GM12878 (cell line): ENCODE measurements around the gene RHCG. TPM values are rescaled to one million over a fixed set of nuclear protein-coding genes. Genes with fewer than 3 reads are reported as not detected.

Experiments used
- ATAC-seq: fragments of 200-7000 bp; cut with Tn5 transposase; 3 replicates; pipeline ENCODE4 v1.9.1; 2020; ENCODE audit warnings: mild to moderate bottlenecking, moderate library complexity
- BruUV-seq: library from RNA; stranded (reverse); fragments of 400-500 nt; replicated peaks from 2 replicates; lab custom pipeline; 2021; lab: Mats Ljungman, UMichigan
- CTCF ChIA-PET: fragments of 300-600 bp; sonication (Branson Sonifier 250); formaldehyde crosslinking; extraction: SDS; loops from one replicate; lab custom pipeline; 2021; ENCODE audit warnings: inconsistent platforms; lab: Yijun Ruan, JAX
- POLR2A ChIA-PET: fragments of 350-600 bp; formaldehyde crosslinking; extraction: SDS; loops from one replicate; lab custom pipeline; 2021; ENCODE audit warnings: inconsistent platforms; lab: Charles Lee
- RAD21 ChIA-PET: fragments of 300-600 bp; sonication (Branson Sonifier 250); formaldehyde crosslinking; loops from one replicate; lab custom pipeline; 2023; ENCODE audit warnings: antibody characterized with exemption; ENCODE audit not compliant: unreplicated experiment; lab: Charles Lee
- SMC1A ChIA-PET: fragments of 300-600 bp; sonication (Branson Sonifier 250); formaldehyde crosslinking; loops from one replicate; lab custom pipeline; 2023; ENCODE audit not compliant: unreplicated experiment, uncharacterized antibody; lab: Charles Lee
- DNase-seq: peaks from one replicate; pipeline ENCODE4 v3.0.0-alpha.2; 2011; ENCODE audit warnings: low read depth, low spot score
- FAIRE-seq: peaks from 3 replicates; lab custom pipeline; 2011; peaks lifted over from hg19 to GRCh38; lab: Jason Lieb, UNC
- H2AFZ ChIP-seq: 2 replicates; pipeline ENCODE4 v1.6.0; 2011; ENCODE audit warnings: low read depth, low read length, control low read depth; ENCODE audit not compliant: control insufficient read depth
- H3K27ac ChIP-seq: 2 replicates; pipeline ENCODE4 v1.5.1; 2011; ENCODE audit warnings: control low read depth; ENCODE audit not compliant: control insufficient read depth, insufficient read depth
- H3K27me3 ChIP-seq, 2 experiments: replicated peaks in 1 of 2; 2 replicates each; pipeline versions ENCODE4 v1.6.0 to v1.6.1; 2011; ENCODE audit warnings: low read length in 1 of 2; ENCODE audit not compliant: control insufficient read depth in 2 of 2, insufficient read depth in 2 of 2
- H3K36me3 ChIP-seq, 2 experiments: 2 replicates each; pipeline ENCODE4 v1.5.1; 2011; ENCODE audit warnings: low read length in 1 of 2; ENCODE audit not compliant: control insufficient read depth in 2 of 2, insufficient read depth in 2 of 2
- H3K4me1 ChIP-seq: 2 replicates; pipeline ENCODE4 v1.6.1; 2011; ENCODE audit warnings: mild to moderate bottlenecking, low read length, moderate library complexity, mixed read lengths; ENCODE audit not compliant: control insufficient read depth, insufficient read depth
- H3K4me2 ChIP-seq: 2 replicates; pipeline ENCODE4 v1.6.0; 2011; ENCODE audit warnings: control low read depth; ENCODE audit not compliant: control insufficient read depth, insufficient read depth
- H3K4me3 ChIP-seq: fragments of 200-600 bp; sonication (generic); 2 replicates; pipeline ENCODE4 v1.5.1; 2016
- H3K79me2 ChIP-seq: 2 replicates; pipeline ENCODE4 v1.6.0; 2011; ENCODE audit warnings: low read length; ENCODE audit not compliant: control insufficient read depth, insufficient read depth
- H3K9ac ChIP-seq: 2 replicates; pipeline ENCODE4 v1.8.0; 2011; ENCODE audit warnings: low read length, control low read depth, mixed read lengths; ENCODE audit not compliant: control insufficient read depth, insufficient read depth
- H3K9me3 ChIP-seq: replicated peaks from 3 replicates; pipeline ENCODE4 v1.5.1; 2011; ENCODE audit warnings: mild to moderate bottlenecking, low read length; ENCODE audit not compliant: control insufficient read depth, insufficient read depth
- H4K20me1 ChIP-seq: 2 replicates; pipeline ENCODE4 v1.6.0; 2011; ENCODE audit not compliant: control insufficient read depth, insufficient read depth
- ASH2L ChIP-seq: fragments of 300-600, 200-600 bp; sonication (generic); IDR thresholded peaks from 2 replicates; pipeline ENCODE4 v1.6.1; 2017; ENCODE audit warnings: low read depth, mild to moderate bottlenecking, borderline replicate concordance
- CEBPB ChIP-seq, 2 experiments: fragments of 150-350 bp in 1 of 2; IDR thresholded peaks; 2 replicates each; pipeline ENCODE4 v1.6.1; 2012 to 2014; ENCODE audit warnings: low read depth in 2 of 2, low read length in 2 of 2, borderline replicate concordance in 1 of 2, inconsistent platforms in 1 of 2
- CREM ChIP-seq: IDR thresholded peaks from 2 replicates; pipeline ENCODE4 v1.6.1; 2014; ENCODE audit warnings: antibody characterized with exemption, low read depth
- EGR1 ChIP-seq, 2 experiments: IDR thresholded peaks; 1 replicate in 1 of 2; 2 replicates in 1 of 2; pipeline ENCODE4 v1.6.1; 2011 to 2012; ENCODE audit warnings: low read depth in 2 of 2, low read length in 2 of 2, borderline replicate concordance in 1 of 2, mild to moderate bottlenecking in 1 of 2, moderate library complexity in 1 of 2
- EP300 ChIP-seq, 2 experiments: fragments of 150-350 bp in 1 of 2; IDR thresholded peaks; 2 replicates each; pipeline ENCODE4 v1.6.1; 2011 to 2012; ENCODE audit warnings: low read depth in 2 of 2, low read length in 2 of 2, borderline replicate concordance in 1 of 2, improper control_type of control experiment in 1 of 2, inconsistent platforms in 1 of 2; ENCODE audit not compliant: control insufficient read depth in 1 of 2
- ETV6 ChIP-seq, 2 experiments: fragments of 450-650 bp in 1 of 2; IDR thresholded peaks in 1 of 2; conservative IDR thresholded peaks in 1 of 2; 2 replicates each; pipeline ENCODE4 v1.6.1; 2014; ENCODE audit warnings: antibody characterized with exemption in 1 of 2, borderline replicate concordance in 1 of 2, low read depth in 1 of 2, mild to moderate bottlenecking in 1 of 2, moderate library complexity in 1 of 2
- HDGF ChIP-seq: fragments of 450-650 bp; IDR thresholded peaks from 2 replicates; pipeline ENCODE4 v1.6.1; 2016; ENCODE audit warnings: antibody characterized with exemption
- NR2C1 ChIP-seq: fragments of 450-650 bp; IDR thresholded peaks from 2 replicates; pipeline ENCODE4 v1.6.1; 2017; ENCODE audit warnings: antibody characterized with exemption, mild to moderate bottlenecking, moderate library complexity
- PML ChIP-seq: IDR thresholded peaks from 2 replicates; pipeline ENCODE4 v1.6.1; 2012; ENCODE audit warnings: low read length, inconsistent platforms
- POLR2A ChIP-seq: IDR thresholded peaks from 2 replicates; pipeline ENCODE4 v1.6.1; 2011; ENCODE audit warnings: low read depth, mild to moderate bottlenecking, low read length
- RAD51 ChIP-seq: fragments of 450-650 bp; IDR thresholded peaks from 2 replicates; pipeline ENCODE4 v1.6.1; 2016; ENCODE audit warnings: moderate library complexity, mild to moderate bottlenecking, inconsistent platforms
- RELB ChIP-seq: fragments of 450-650 bp; IDR thresholded peaks from 2 replicates; pipeline ENCODE4 v1.6.1; 2017; ENCODE audit warnings: low read depth, mild to moderate bottlenecking, moderate library complexity
- TARDBP ChIP-seq: IDR thresholded peaks from 2 replicates; pipeline ENCODE4 v1.6.1; 2016; ENCODE audit warnings: borderline replicate concordance
- TBL1XR1 ChIP-seq: IDR thresholded peaks from 2 replicates; pipeline ENCODE4 v1.6.1; 2012; ENCODE audit warnings: low read depth, low read length, improper control_type of control experiment
- WGBS: methylation state at CpG from one replicate; pipeline ENCODE4 v1.1.6; 2016; ENCODE audit warnings: low lambda C conversion rate; ENCODE audit not compliant: insufficient replicate concordance, insufficient coverage; ENCODE audit errors: missing lambda C conversion rate; 5-methylcytosine and 5-hydroxymethylcytosine counted together
- in situ Hi-C: fragments of 300-500 bp; cut with MboI; formaldehyde crosslinking; loops from 9 replicates; pipeline ENCODE4 v1.14.3; 2018; ENCODE audit warnings: mixed read lengths
- intact Hi-C: fragments of 100-400 bp; cut with micrococcal nuclease; formaldehyde crosslinking; loops from one replicate; pipeline ENCODE4 v1.14.2; 2022; ENCODE audit not compliant: unreplicated experiment
- polyA plus RNA-seq, 11 experiments: library from polyadenylated mRNA; depleted of rRNA in 4 of 11; unstranded in 6 of 11; stranded (reverse) in 5 of 11; fragments of >200 nt; fragmentation: Nextera tagmentation in 4 of 11; fragmentation: Illumina TruSeq in 1 of 11; extraction: Ambion mirVana in 4 of 11; extraction: Trizol in 1 of 11; gene quantifications; 1 replicate in 1 of 11; 2 replicates in 10 of 11; pipeline versions ENCODE4 v1.2.1 to v1.2.3, GENCODE V29; 2011 to 2016; ENCODE audit warnings: inconsistent platforms in 2 of 11, missing spikeins in 2 of 11, low read depth in 1 of 11
- total RNA-seq, 4 experiments: library from RNA; depleted of rRNA in 3 of 4; stranded (reverse); fragments of >200 nt in 3 of 4; fragmentation: Illumina TruSeq in 1 of 4; extraction: Trizol in 1 of 4; gene quantifications; 2 replicates each; pipeline versions ENCODE4 v1.2.1 to v1.2.3, GENCODE V29; 2013 to 2021

The RHCG gene
- total and polyA plus RNA-seq, 10 of the 15 experiments (the other 5 are each of a cell fraction or from before 2014, with no cell fraction given), result 0.05 to 0.11 TPM; not detected in 8

GRCh38 chr15:89448825-89449224 is 47.6 kb downstream of the RHCG start:
- CTCF ChIA-PET, result interaction anchor here (0.7 kb wide), 1 partner anchor 105 kb away, joined by 3 read pairs; no protein-coding TSS in a partner anchor
- no TSS peak for BruUV-seq

GRCh38 chr15:89447676-89448075 is 48.7 kb downstream of the RHCG start:
- no TSS peak for BruUV-seq
- 66% methylated on average over 8 of the region's 8 CpGs for WGBS
- no peak overlapping the region for H3K27ac ChIP-seq
- ATAC-seq (no peak), DNase-seq (no peak), FAIRE-seq (no peak)
- intact Hi-C loops (no loop called here), in situ Hi-C loops (no loop called here)
- no peak overlapping the region for H3K9ac ChIP-seq
- POLR2A ChIA-PET, result no interaction called here
- TF ChIP-seq RAD51, result no peak
- no peak for TF ChIP-seq RELB
- no peaks in the 10 kb centered on the region for H3K79me2 ChIP-seq
- H3K4me1 ChIP-seq, result peaks cover under 1% of the 10 kb centered on the region; the same call in 1 of the 2 replicates
- H3K4me2 ChIP-seq, result no peak overlapping the region
- no peak overlapping the region for H3K4me3 ChIP-seq
- no peaks in the 10 kb centered on the region for H4K20me1 ChIP-seq
- no peaks in the 10 kb centered on the region for H3K9me3 ChIP-seq
- RAD21 ChIA-PET, result interaction anchor here (0.6 to 2.0 kb wide), 2 partner anchors 30 to 89 kb away, joined by 3 to 5 read pairs; no protein-coding TSS in a partner anchor
- CTCF ChIA-PET, result interaction anchor here (0.9 to 1.9 kb wide), 5 partner anchors 18 to 91 kb away, joined by 3 to 9 read pairs (median 3); no protein-coding TSS in a partner anchor
- H3K27me3 ChIP-seq, result no peaks in the 10 kb centered on the region; a peak in 3 of 4 replicates
- H3K36me3 ChIP-seq, result no peaks in the 10 kb centered on the region
- SMC1A ChIA-PET, result no interaction called here
- H2AFZ ChIP-seq, result no peak overlapping the region

More at GRCh38 chr15:89448825-89449224, 47.6 kb downstream of the RHCG start:
- no peak for DNase-seq
- no peaks in the 10 kb centered on the region; a peak in 3 of 4 replicates for H3K27me3 ChIP-seq
- no peak for TF ChIP-seq PML
- no peak for TF ChIP-seq CEBPB (IDR thresholded peaks at IDR 0.05; ENCODE audit: borderline replicate concordance in 1 of 2, low read depth in 2 of 2, low read length in 2 of 2)
- TF ChIP-seq EP300 (IDR thresholded peaks at IDR 0.05; ENCODE audit: borderline replicate concordance in 1 of 2, control insufficient read depth in 1 of 2, low read depth in 2 of 2, low read length in 2 of 2), result no peak
- TF ChIP-seq HDGF, result no peak
- no peak for TF ChIP-seq TBL1XR1
- no peak for TF ChIP-seq EGR1 (IDR thresholded peaks at IDR 0.05; ENCODE audit: borderline replicate concordance in 1 of 2, low read depth in 2 of 2, low read length in 2 of 2)
- TF ChIP-seq NR2C1, result no peak
- no peak for TF ChIP-seq CREM
- TF ChIP-seq ETV6 (conservative IDR thresholded peaks at IDR 0.05 in 1 of 2, IDR thresholded peaks at IDR 0.05 in 1 of 2; ENCODE audit: borderline replicate concordance in 1 of 2, low read depth in 1 of 2), result no peak
- TF ChIP-seq ASH2L, result no peak
- TF ChIP-seq TARDBP, result no peak
- no peak for TF ChIP-seq POLR2A
- TF ChIP-seq, all 136 proteins: peak for 0
- ATAC-seq (no peak), FAIRE-seq (no peak)
- no peak overlapping the region for H3K4me3 ChIP-seq
- WGBS, result 21% methylated on average over 11 of the region's 11 CpGs
- no peaks in the 10 kb centered on the region for H4K20me1 ChIP-seq
- H2AFZ ChIP-seq, result no peak overlapping the region
- no peaks in the 10 kb centered on the region for H3K9me3 ChIP-seq
- H3K4me1 ChIP-seq, result no peaks in the 10 kb centered on the region
- ChIA-PET SMC1A (no interaction called here), RAD21 (no interaction called here), POLR2A (interaction anchor here (0.6 kb wide), 1 partner anchor 657 kb away, joined by 4 read pairs; no protein-coding TSS in a partner anchor)
- no peak overlapping the region for H3K4me2 ChIP-seq
- in situ Hi-C loops (no loop called here), intact Hi-C loops (no loop called here)
- H3K27ac ChIP-seq, result no peak overlapping the region
- no peak overlapping the region for H3K9ac ChIP-seq
- H3K79me2 ChIP-seq, result no peaks in the 10 kb centered on the region
- H3K36me3 ChIP-seq, result no peaks in the 10 kb centered on the region
